H1 (cell line): ENCODE data around the gene KIF26B. TPM values are rescaled to one million over a fixed set of nuclear protein-coding genes. Genes with fewer than 3 reads are reported as not detected.

Experiments used
- EZH2 ChIP-seq: fragments of 200-600 bp; sonication (generic); IDR thresholded peaks from 2 replicates; pipeline ENCODE4 v1.7.1; 2012; ENCODE audit warnings: low read depth, mild to moderate bottlenecking, moderate library complexity, low read length, inconsistent platforms; ENCODE audit not compliant: severe bottlenecking
- HDAC2 ChIP-seq, 2 experiments: fragments of 300-600 bp in 1 of 2; sonication (generic) in 1 of 2; IDR thresholded peaks; 2 replicates each; pipeline ENCODE4 v1.6.1; 2011 to 2012; ENCODE audit warnings: low read depth in 2 of 2, low read length in 2 of 2, mild to moderate bottlenecking in 2 of 2, moderate library complexity in 2 of 2, borderline replicate concordance in 1 of 2, inconsistent platforms in 1 of 2
- RXRA ChIP-seq: IDR thresholded peaks from 2 replicates; pipeline ENCODE4 v1.6.1; 2011; ENCODE audit warnings: low read depth, mild to moderate bottlenecking, low read length, moderate library complexity; ENCODE audit not compliant: insufficient read depth
- TEAD4 ChIP-seq: IDR thresholded peaks from 2 replicates; pipeline ENCODE4 v1.6.1; 2012; ENCODE audit warnings: low read depth, low read length, inconsistent platforms, mixed read lengths
- polyA plus RNA-seq, 7 experiments: library from polyadenylated mRNA; depleted of rRNA in 3 of 7; stranded (reverse) in 5 of 7; unstranded in 2 of 7; fragments of >200 nt in 5 of 7; fragments of 200-250 nt in 2 of 7; gene quantifications; 1 replicate in 5 of 7; 2 replicates in 1 of 7; 4 replicates in 1 of 7; pipeline versions ENCODE4 v1.2.1 to v1.2.3, GENCODE V29; 2011 to 2013; ENCODE audit warnings: missing spikeins in 2 of 7, mixed read lengths in 2 of 7
- total RNA-seq: library from RNA; stranded (reverse); fragmentation: NEBNext Ultra II Directional; extraction: Animal tissue kit (Norgen Biotek cat#: 25700); gene quantifications from 2 replicates; pipeline ENCODE4 v1.2.1, GENCODE V29; 2021

Gene KIF26B
- total and polyA plus RNA-seq, 2 of the 8 experiments (the other 6 are each of a cell fraction or from before 2014, with no cell fraction given) = 0.06 to 0.28 TPM

DNA sequence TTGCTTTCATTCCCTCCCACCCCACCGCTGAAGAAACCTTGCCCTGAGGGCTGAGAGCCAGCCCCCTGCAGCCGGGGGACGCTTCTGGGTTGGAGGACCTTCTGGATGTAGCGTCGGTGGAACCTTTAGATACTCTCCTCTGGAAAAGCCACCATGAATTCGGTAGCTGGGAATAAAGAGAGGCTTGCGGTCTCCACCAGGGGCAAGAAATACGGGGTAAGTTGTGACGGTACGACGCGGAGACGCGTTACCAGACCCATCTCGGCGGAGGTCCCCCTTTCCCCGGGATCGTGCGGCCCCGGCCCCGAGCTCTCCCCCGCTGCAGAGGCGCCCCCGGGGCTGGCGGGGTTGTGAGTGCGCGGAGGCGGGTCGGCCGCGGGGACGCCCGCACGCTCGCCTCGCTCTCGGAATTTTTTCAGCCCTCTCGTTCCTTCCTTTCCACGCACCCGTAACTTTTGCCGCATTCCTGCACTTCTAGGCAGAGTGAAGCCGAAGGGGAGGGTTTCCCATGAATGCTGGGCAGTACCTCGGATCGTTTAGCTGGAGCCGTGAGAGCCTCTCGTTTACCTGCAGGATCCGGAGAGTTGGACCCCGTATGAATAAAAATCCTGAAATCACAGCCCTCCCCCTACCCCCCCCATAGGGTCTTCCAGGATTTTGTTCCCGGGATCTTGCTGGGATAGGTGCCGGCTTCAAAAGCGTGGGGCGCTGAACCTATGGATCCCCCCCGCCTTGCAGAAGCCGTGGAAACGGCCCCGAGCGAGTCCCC lies 671 bp downstream of the KIF26B start (continued):
- TF ChIP-seq RXRA = no peak
- 0 out of 4 replicates have a peak, but pooled peaks of 1 of the 2 experiments have one; percentile 8 for TF ChIP-seq HDAC2 (IDR thresholded peaks at IDR 0.05; ENCODE audit: borderline replicate concordance in 1 of 2, low read depth in 2 of 2, low read length in 2 of 2)
- peak; percentile 66 for TF ChIP-seq TEAD4
- TF ChIP-seq EZH2 = peak; percentile 87
